Cardiac septum (tissue), 1 donor: Measurements from ENCODE around the gene PNMA1. TPM values are rescaled to one million over a fixed set of nuclear protein-coding genes. Genes with fewer than 3 reads are reported as not detected.

ENCODE experiments used
- DNase-seq: peaks from one replicate; pipeline ENCODE4 v3.0.0-alpha.2; 2020; ENCODE audit warnings: low spot score
- intact Hi-C: fragments of 100-400 bp; cut with DNase I; formaldehyde crosslinking; loops from one replicate; pipeline ENCODE4 v1.14.0; 2022
- long read RNA-seq: library from polyadenylated mRNA; unstranded; transcript quantifications from one replicate; pipeline ENCODE4 v2.0.0, GENCODE V29; 2021
- total RNA-seq: library from RNA; stranded (reverse); fragmentation: NEBNext Ultra II Directional; extraction: Animal tissue kit (Norgen Biotek cat#: 25700); gene quantifications from one replicate; pipeline ENCODE4 v1.2.1, GENCODE V29; 2021
- donor health status: DM: no; HTN: no; CAD: no.

PNMA1 gene, protein sequence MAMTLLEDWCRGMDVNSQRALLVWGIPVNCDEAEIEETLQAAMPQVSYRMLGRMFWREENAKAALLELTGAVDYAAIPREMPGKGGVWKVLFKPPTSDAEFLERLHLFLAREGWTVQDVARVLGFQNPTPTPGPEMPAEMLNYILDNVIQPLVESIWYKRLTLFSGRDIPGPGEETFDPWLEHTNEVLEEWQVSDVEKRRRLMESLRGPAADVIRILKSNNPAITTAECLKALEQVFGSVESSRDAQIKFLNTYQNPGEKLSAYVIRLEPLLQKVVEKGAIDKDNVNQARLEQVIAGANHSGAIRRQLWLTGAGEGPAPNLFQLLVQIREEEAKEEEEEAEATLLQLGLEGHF
- 45.9 TPM for total RNA-seq
- long read RNA-seq, transcript PNMA1-201 (1 exons, 2,590 nt) = major isoform, 140 of 140 reads
- long read RNA-seq, partial matches to known transcripts = 0 of 140 reads
- long read RNA-seq, other reads (novel, unspliced or antisense) = 0 of 140 reads

- intact Hi-C loops = loop anchor here (5.0 kb wide), 2 partner anchors 72 to 73 kb away; partner anchors contain the start of gene DNAL1
- DNase-seq = peak; percentile 94
Measured at GRCh38 chr14:73713803-73714655, at the start of gene PNMA1. TSS of gene PNMA1 (minus strand) at chr14:73714384. CDS start at chr14:73713639, 745 bp downstream.

- intact Hi-C loops = no loop called here
- DNase-seq = no peak
Measured at GRCh38 chr14:73763396-73763795, 49.2 kb upstream of the PNMA1 start.

DNA sequence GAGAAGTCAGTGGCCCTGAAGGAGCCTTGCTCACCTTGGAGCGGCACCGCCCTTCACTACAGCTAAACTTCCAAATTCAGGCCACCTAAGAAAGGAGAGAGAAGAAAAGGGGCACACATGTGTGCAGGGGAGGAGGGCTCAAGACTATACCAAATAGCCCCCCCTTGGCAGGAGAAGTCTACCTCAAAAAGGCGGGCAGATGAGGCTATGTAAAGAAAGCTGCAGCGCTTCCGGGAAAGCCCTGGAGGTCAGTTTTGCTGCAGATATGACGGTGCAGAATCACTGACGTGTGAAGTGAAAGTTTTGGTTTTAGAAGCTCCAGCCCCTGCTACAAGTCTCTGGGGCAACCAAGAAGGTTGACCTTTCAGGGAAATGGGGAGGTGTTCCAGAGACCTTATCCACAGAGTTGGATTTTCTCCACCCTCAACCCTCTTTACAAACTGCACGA, 48.2 kb upstream of the PNMA1 start:
- no peak for DNase-seq
- intact Hi-C loops = no loop called here

GRCh38 chr14:73761618-73762355, 47.6 kb upstream of the PNMA1 start:
- intact Hi-C loops = no loop called here
- DNase-seq = no peak

GRCh38 chr14:73760598-73761586, 46.7 kb upstream of the PNMA1 start:
- intact Hi-C loops = loop anchor here (1.0 kb wide), 1 partner anchor 25 kb away; no protein-coding TSS in a partner anchor
- DNase-seq = no peak

GRCh38 chr14:73759714-73760597, 45.8 kb upstream of the PNMA1 start:
- DNase-seq = peak; percentile 99
- intact Hi-C loops = loop anchor here (1.0 to 2.0 kb wide), 2 partner anchors 26 to 33 kb away; no protein-coding TSS in a partner anchor

DNA sequence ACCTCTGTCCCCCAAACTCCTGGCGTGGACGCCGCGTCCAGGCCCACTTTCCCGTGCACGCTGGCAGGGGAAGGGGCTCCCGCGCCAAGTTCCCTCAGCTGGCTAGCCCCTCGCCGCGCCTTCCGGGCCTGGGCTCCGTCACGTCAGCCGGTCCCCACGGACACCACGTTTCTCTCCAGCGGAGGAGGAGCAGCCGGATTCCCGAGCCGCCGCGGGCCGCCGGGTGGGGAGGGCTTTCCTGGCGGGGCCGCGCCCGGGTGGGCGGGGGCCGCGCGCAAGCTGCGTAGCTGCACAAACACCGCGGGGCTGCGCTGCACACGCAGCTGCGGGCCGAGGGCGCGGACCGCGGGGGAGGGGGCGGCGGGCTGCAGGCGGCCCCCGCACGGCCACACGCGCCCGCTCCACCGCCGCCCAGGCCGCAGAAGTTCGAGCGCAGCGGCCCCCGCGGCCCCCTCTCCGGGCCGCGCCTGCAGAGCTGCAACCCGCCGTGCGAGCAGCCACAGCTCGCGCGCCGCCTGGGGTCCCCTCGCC, 45.1 kb upstream of the PNMA1 start:
- DNase-seq = peak; percentile 87
- intact Hi-C loops = loop anchor here (2.0 kb wide), 1 partner anchor 32 kb away; no protein-coding TSS in a partner anchor

DNA sequence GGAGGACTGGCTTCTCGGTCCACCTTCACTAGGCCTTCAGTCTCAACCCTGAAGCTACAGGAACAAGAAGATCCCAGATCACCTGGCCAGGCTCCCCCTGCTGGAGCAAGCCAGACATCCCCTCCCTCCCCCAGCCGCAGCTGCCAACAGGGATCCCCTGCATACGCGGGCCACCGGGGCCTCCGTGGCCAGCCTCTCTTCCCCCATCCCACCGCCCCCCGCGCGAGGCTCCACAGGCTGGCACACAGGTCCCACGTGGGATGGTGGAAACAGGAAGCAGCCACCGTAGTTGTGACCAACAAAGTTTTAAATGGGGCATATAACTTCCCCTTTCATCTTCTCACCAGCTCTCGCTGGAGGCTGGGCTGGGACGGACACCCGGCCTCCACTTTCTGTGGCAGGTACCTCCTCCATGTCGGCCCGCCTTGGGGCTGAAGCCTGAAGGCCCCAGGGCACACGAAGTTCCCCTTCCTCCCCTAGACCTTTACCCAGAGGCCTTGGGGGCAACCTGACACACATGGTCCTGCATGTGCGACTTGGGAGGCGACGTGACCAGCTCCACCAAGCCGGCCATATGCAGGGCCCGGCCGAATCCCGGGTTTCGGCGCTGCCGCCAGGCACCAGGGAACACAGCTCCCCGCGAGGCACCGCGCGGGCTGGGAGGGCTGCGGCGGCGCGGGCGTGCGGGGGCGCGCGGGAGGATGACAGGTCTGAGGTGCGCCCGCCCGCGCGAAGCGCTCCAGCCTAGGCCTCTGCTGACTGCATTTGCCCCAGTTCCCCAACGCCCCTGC, 44.4 kb upstream of the PNMA1 start:
- peak; percentile 88 for DNase-seq
- intact Hi-C loops = loop anchor here (2.0 kb wide), 1 partner anchor 32 kb away; no protein-coding TSS in a partner anchor

- intact Hi-C loops = loop anchor here (2.0 kb wide), 1 partner anchor 31 kb away; no protein-coding TSS in a partner anchor
- DNase-seq = no peak
Measured at GRCh38 chr14:73757876-73758391, 43.8 kb upstream of the PNMA1 start.

GRCh38 chr14:73757381-73757780, 43.2 kb upstream of the PNMA1 start:
- intact Hi-C loops = no loop called here
- no peak for DNase-seq

DNA sequence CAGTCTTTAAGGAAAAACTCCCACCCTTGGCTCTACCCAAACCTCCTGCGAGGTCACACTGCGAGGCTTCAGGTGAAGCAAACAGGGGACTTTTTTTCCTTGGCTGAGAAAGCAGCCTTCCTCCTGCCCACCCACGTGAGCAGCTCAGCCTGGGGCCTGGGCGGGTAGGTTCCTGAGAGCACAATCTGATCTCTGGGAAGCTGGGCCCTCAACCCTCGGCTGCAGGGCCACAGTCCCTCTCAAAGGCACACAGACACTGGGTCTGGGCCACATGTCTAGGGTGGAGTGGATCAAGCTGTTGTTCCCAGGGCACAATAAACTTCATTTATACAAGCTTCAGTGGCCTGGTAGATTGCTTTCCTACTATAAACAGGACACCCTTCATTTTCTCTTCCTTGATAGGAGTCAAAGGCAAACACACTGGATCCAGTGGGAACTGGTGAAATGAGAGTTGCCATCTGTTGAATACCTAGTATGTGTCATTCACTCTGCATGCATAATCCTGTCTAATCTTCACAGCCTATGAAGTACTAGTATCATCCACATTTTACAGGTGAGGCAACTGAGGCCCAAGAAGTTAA, 41.3 kb upstream of the PNMA1 start:
- no peak for DNase-seq

DNA sequence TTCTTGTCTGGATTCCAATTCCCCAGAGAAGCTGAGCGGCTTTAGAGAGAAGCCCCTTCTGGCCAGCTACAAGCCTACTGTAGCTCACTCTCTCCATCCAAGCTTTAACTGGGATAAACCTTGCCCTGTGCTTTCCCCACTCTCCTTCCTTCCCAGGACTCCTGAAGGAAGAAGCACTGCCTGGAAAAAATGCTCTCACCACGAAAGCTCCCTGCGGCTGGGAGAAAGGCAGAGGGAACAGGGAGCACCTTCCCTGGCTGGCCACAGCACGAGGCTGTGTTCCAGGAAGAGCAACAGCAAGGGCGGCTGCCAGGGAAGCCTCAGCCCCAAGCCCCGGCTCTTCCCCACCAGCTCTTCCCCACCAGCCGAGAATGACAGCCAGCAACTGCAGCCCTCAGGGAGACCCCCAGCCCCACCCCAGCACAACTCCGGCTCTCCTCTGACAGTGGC, 40.8 kb upstream of the PNMA1 start:
- DNase-seq = no peak
- intact Hi-C loops = loop anchor here (2.0 to 5.0 kb wide), 2 partner anchors 14 to 32 kb away; no protein-coding TSS in a partner anchor

More for the DNA sequence above, 41.3 kb upstream of the PNMA1 start:
- intact Hi-C loops = loop anchor here (2.0 kb wide), 1 partner anchor 15 kb away; no protein-coding TSS in a partner anchor

GRCh38 chr14:73753887-73754795, 40.0 kb upstream of the PNMA1 start:
- DNase-seq = no peak
- intact Hi-C loops = loop anchor here (2.0 to 5.0 kb wide), 2 partner anchors 13 to 33 kb away; no protein-coding TSS in a partner anchor
